MM.1S (cell line): ENCODE measurements around the gene GUCA2B.

Experiments
- DNase-seq: peaks from one replicate; pipeline ENCODE4 v3.0.0-alpha.2; 2015
- H2AFZ ChIP-seq: fragments of 300-600 bp; sonication (generic); 2 replicates; pipeline ENCODE4 v1.6.0; 2016; ENCODE audit warnings: antibody characterized with exemption, low read length
- H3F3A ChIP-seq: fragments of 300-600 bp; sonication (generic); 2 replicates; pipeline ENCODE4 v1.6.1; 2016; ENCODE audit warnings: mild to moderate bottlenecking, antibody characterized with exemption, low read length, moderate library complexity, mixed read lengths; ENCODE audit not compliant: insufficient read depth
- H3K27ac ChIP-seq: fragments of 300-600 bp; sonication (generic); 2 replicates; pipeline ENCODE4 v1.5.1; 2016; ENCODE audit warnings: mild to moderate bottlenecking, low read length
- H3K27me3 ChIP-seq: fragments of 300-600 bp; sonication (generic); replicated peaks from 2 replicates; pipeline ENCODE4 v1.6.0; 2016; ENCODE audit warnings: low read length; ENCODE audit not compliant: insufficient read depth
- H3K36me3 ChIP-seq: fragments of 300-600 bp; sonication (generic); replicated peaks from 2 replicates; pipeline ENCODE4 v1.6.1; 2016; ENCODE audit warnings: mild to moderate bottlenecking, low read length, mixed read lengths; ENCODE audit not compliant: insufficient read depth
- H3K4me1 ChIP-seq: fragments of 300-600 bp; sonication (generic); 2 replicates; pipeline ENCODE4 v1.6.1; 2016; ENCODE audit warnings: low read length, mixed read lengths
- H3K4me2 ChIP-seq: fragments of 300-600 bp; sonication (generic); 2 replicates; pipeline ENCODE4 v1.6.0; 2016; ENCODE audit warnings: low read depth, low read length
- H3K4me3 ChIP-seq: fragments of 300-600 bp; sonication (generic); 2 replicates; pipeline ENCODE4 v1.5.1; 2016; ENCODE audit warnings: low read length, mixed read lengths
- H3K79me2 ChIP-seq: fragments of 300-600 bp; sonication (generic); 2 replicates; pipeline ENCODE4 v1.6.1; 2016; ENCODE audit warnings: mixed run types, low read length, mixed read lengths
- H3K9ac ChIP-seq: fragments of 300-600 bp; sonication (generic); 2 replicates; pipeline ENCODE4 v1.6.1; 2016; ENCODE audit warnings: low read length, mixed read lengths
- H3K9me2 ChIP-seq: fragments of 300-600 bp; sonication (generic); replicated peaks from 2 replicates; pipeline ENCODE4 v1.6.1; 2016; ENCODE audit warnings: mild to moderate bottlenecking, low read length, mixed read lengths; ENCODE audit not compliant: insufficient read depth
- H3K9me3 ChIP-seq: fragments of 300-600 bp; sonication (generic); replicated peaks from 2 replicates; pipeline ENCODE4 v1.6.1; 2016; ENCODE audit warnings: mild to moderate bottlenecking, low read length, mixed read lengths; ENCODE audit not compliant: insufficient read depth
- H4K20me1 ChIP-seq: fragments of 300-600 bp; sonication (generic); 2 replicates; pipeline ENCODE4 v1.6.1; 2016; ENCODE audit warnings: mild to moderate bottlenecking, low read length, moderate library complexity, mixed read lengths; ENCODE audit not compliant: insufficient read depth
- CTCF ChIP-seq: fragments of 300-600 bp; sonication (generic); IDR thresholded peaks from 2 replicates; pipeline ENCODE4 v1.5.1; 2016; ENCODE audit warnings: antibody characterized with exemption, low read length, mixed read lengths
- EZH2 ChIP-seq: fragments of 300-600 bp; sonication (generic); optimal IDR thresholded peaks from 2 replicates; pipeline ENCODE3; 2017; ENCODE audit warnings: low read depth, mild to moderate bottlenecking, antibody characterized with exemption, low read length, mixed read lengths
- EZH2phosphoT487 ChIP-seq: fragments of 300-600 bp; sonication (generic); IDR thresholded peaks from 2 replicates; pipeline ENCODE4 v1.6.1; 2018; ENCODE audit warnings: antibody characterized with exemption, low read length

GUCA2B gene

GRCh38 chr1:42152907-42153600 is at the start of gene GUCA2B:
Gene GUCA2B, plus strand, starts transcription at chr1:42153410. Its CDS starts 41 bp downstream, at chr1:42153451.
- no peak within 1 kb of the TSS for H3K4me3 ChIP-seq
- no peaks in the 10 kb centered on the region for H3K79me2 ChIP-seq
- TF ChIP-seq EZH2phosphoT487: no peak
- TF ChIP-seq EZH2: no peak
- TF ChIP-seq CTCF: no peak
- no peaks in the 10 kb centered on the region for H3K27me3 ChIP-seq
- no peak for DNase-seq
- H3K9me2 ChIP-seq: no peaks in the 10 kb centered on the region
- no peaks in the 10 kb centered on the region for H3K36me3 ChIP-seq
- H3K4me1 ChIP-seq: no peaks in the 10 kb centered on the region
- no peaks in the 10 kb centered on the region for H3F3A ChIP-seq
- no peak within 1 kb of the TSS for H3K9ac ChIP-seq
- H4K20me1 ChIP-seq: no peaks in the 10 kb centered on the region
- no peak within 1 kb of the TSS for H3K27ac ChIP-seq
- no peak within 1 kb of the TSS for H3K4me2 ChIP-seq
- H2AFZ ChIP-seq: no peak within 1 kb of the TSS
- no peaks in the 10 kb centered on the region for H3K9me3 ChIP-seq

GRCh38 chr1:42105025-42105424 is 48.2 kb upstream of the GUCA2B start:
- no peak for DNase-seq
- TF ChIP-seq EZH2phosphoT487: no peak
- TF ChIP-seq EZH2: no peak
- TF ChIP-seq CTCF: no peak
- Histone ChIP-seq H3K9ac (no peak overlapping the region), H3K27me3 (no peaks in the 10 kb centered on the region), H3F3A (no peaks in the 10 kb centered on the region), H4K20me1 (no peaks in the 10 kb centered on the region), H3K4me3 (no peak overlapping the region), H2AFZ (no peak overlapping the region), H3K4me1 (no peaks in the 10 kb centered on the region), H3K9me3 (no peaks in the 10 kb centered on the region; the same call in 1 of the 2 replicates), H3K36me3 (no peaks in the 10 kb centered on the region), H3K9me2 (no peaks in the 10 kb centered on the region), H3K4me2 (no peak overlapping the region), H3K79me2 (no peaks in the 10 kb centered on the region), H3K27ac (no peak overlapping the region)

GRCh38 chr1:42108309-42108708 is 44.9 kb upstream of the GUCA2B start:
- no peaks in the 10 kb centered on the region for H3K9me3 ChIP-seq
- DNase-seq: no peak
- H3K27me3 ChIP-seq: no peaks in the 10 kb centered on the region
- H3K36me3 ChIP-seq: no peaks in the 10 kb centered on the region
- no peak overlapping the region for H2AFZ ChIP-seq
- H3K4me2 ChIP-seq: no peak overlapping the region
- no peak for TF ChIP-seq EZH2phosphoT487
- TF ChIP-seq CTCF: no peak
- no peak for TF ChIP-seq EZH2
- no peaks in the 10 kb centered on the region for H3F3A ChIP-seq
- no peaks in the 10 kb centered on the region for H3K4me1 ChIP-seq
- H3K79me2 ChIP-seq: no peaks in the 10 kb centered on the region
- H3K27ac ChIP-seq: no peak overlapping the region
- H3K4me3 ChIP-seq: no peak overlapping the region
- H4K20me1 ChIP-seq: no peaks in the 10 kb centered on the region
- no peaks in the 10 kb centered on the region for H3K9me2 ChIP-seq
- H3K9ac ChIP-seq: no peak overlapping the region
